Left hindlimb (tissue), 1 donor: ENCODE measurements around the gene FBL.

Source experiments
- DNase-seq: peaks from one replicate; pipeline ENCODE4 v3.0.0-alpha.2; 2018

Gene FBL

GRCh38 chr19:39840492-39840891 is 5.7 kb downstream of the FBL start:
- no peak for DNase-seq

- DNase-seq: no peak
Observed at GRCh38 chr19:39839678-39840327, 6.4 kb downstream of the FBL start.

GRCh38 chr19:39838569-39838968 is 7.6 kb downstream of the FBL start:
- no peak for DNase-seq

- DNase-seq: no peak
Observed at GRCh38 chr19:39837978-39838377, 8.2 kb downstream of the FBL start.

- DNase-seq: no peak
Observed at GRCh38 chr19:39834287-39834841, 11.8 kb downstream of the FBL start.

GRCh38 chr19:39833464-39834286 is 12.5 kb downstream of the FBL start, which contains the start of gene DYRK1B:
Gene DYRK1B (minus strand): TSS chr19:39834162. CDS start chr19:39831867, 2,295 bp downstream.
- DNase-seq: peak; percentile 99

- DNase-seq: no peak
Observed at GRCh38 chr19:39833160-39833463, 13.1 kb downstream of the FBL start.

GRCh38 chr19:39832341-39833083 is 13.7 kb downstream of the FBL start:
- DNase-seq: no peak

GRCh38 chr19:39831679-39832078 is 14.5 kb downstream of the FBL start:
- DNase-seq: no peak

GRCh38 chr19:39830847-39831246 is 15.3 kb downstream of the FBL start:
- no peak for DNase-seq

GRCh38 chr19:39830406-39830805 is 15.8 kb downstream of the FBL start:
- DNase-seq: no peak

- no peak for DNase-seq
Observed at GRCh38 chr19:39829702-39830275, 16.4 kb downstream of the FBL start.

GRCh38 chr19:39828654-39829032 is 17.5 kb downstream of the FBL start:
- no peak for DNase-seq

- no peak for DNase-seq
Observed at GRCh38 chr19:39828015-39828653, 18.0 kb downstream of the FBL start.

- no peak for DNase-seq
Observed at GRCh38 chr19:39827216-39827615, 19.0 kb downstream of the FBL start.

- no peak for DNase-seq
Observed at GRCh38 chr19:39826311-39826945, 19.8 kb downstream of the FBL start.

- DNase-seq: no peak
Observed at GRCh38 chr19:39825531-39826076, 20.6 kb downstream of the FBL start.

- no peak for DNase-seq
Observed at GRCh38 chr19:39825093-39825463, 21.1 kb downstream of the FBL start.

- DNase-seq: peak; percentile 91
Observed at GRCh38 chr19:39824143-39825092, 21.8 kb downstream of the FBL start.

GRCh38 chr19:39823686-39824085 is 22.5 kb downstream of the FBL start:
- no peak for DNase-seq

- no peak for DNase-seq
Observed at GRCh38 chr19:39820696-39821095, 25.5 kb downstream of the FBL start.
